ENCODE data around the gene TNFRSF21. TPM values are rescaled to one million over a fixed set of nuclear protein-coding genes. Genes with fewer than 3 reads are reported as not detected.
"Not testable (repeated sequence)": the region's sequence is repeated elsewhere in the genome, so short reads cannot be mapped to it uniquely, and the experiment has no call there.

Gene TNFRSF21
- total RNA-seq, 1 donor = 1.4 TPM

DNA sequence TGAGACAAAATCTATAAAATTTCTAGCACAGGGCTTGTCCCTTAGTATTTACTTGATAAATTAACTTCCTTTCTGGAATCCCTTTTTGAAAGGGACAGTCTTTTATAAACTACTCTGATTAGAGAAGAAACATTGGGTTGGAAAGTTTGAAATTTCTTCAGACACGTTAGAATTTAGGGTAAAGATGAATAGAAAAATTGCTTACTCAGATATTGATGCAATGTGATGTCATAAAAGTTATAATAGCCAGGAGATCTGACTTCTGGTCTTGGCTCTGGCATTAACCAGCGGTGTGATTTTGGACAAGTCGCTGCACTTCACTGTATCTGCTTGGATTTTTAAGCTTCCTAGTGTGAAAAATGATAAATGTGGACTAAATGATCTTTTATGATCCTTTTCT, 9.7 kb upstream of the TNFRSF21 start:
- Histone ChIP-seq H3K27me3 (ENCODE audit: insufficient read depth, low read length) (no peaks in the 10 kb centered on the region), H3K27ac (ENCODE audit: low read depth, low read length) (no peak overlapping the region), H2AFZ (ENCODE audit: low read length) (no peak overlapping the region), H3K9me3 (ENCODE audit: low read depth, low read length) (no peaks in the 10 kb centered on the region), H3K36me3 (ENCODE audit: insufficient read depth, low read length) (no peaks in the 10 kb centered on the region), H4K20me1 (ENCODE audit: insufficient read depth, low read length) (no peaks in the 10 kb centered on the region), H3K79me2 (ENCODE audit: insufficient read depth, low read length) (no peaks in the 10 kb centered on the region), H3K4me2 (ENCODE audit: insufficient read depth, low read length) (no peak overlapping the region), H3K4me3 (ENCODE audit: insufficient read depth, low read length) (no peak overlapping the region), H3K4me1 (ENCODE audit: insufficient read depth, low read length) (no peaks in the 10 kb centered on the region)
- no peak for DNase-seq (ENCODE audit: insufficient read length, low spot score, missing footprints)
- TF ChIP-seq, protein P1, sequence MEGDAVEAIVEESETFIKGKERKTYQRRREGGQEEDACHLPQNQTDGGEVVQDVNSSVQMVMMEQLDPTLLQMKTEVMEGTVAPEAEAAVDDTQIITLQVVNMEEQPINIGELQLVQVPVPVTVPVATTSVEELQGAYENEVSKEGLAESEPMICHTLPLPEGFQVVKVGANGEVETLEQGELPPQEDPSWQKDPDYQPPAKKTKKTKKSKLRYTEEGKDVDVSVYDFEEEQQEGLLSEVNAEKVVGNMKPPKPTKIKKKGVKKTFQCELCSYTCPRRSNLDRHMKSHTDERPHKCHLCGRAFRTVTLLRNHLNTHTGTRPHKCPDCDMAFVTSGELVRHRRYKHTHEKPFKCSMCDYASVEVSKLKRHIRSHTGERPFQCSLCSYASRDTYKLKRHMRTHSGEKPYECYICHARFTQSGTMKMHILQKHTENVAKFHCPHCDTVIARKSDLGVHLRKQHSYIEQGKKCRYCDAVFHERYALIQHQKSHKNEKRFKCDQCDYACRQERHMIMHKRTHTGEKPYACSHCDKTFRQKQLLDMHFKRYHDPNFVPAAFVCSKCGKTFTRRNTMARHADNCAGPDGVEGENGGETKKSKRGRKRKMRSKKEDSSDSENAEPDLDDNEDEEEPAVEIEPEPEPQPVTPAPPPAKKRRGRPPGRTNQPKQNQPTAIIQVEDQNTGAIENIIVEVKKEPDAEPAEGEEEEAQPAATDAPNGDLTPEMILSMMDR (IDR thresholded peaks at IDR 0.05; ENCODE audit: extremely low read depth, low read depth, low read length) = no peak

DNA sequence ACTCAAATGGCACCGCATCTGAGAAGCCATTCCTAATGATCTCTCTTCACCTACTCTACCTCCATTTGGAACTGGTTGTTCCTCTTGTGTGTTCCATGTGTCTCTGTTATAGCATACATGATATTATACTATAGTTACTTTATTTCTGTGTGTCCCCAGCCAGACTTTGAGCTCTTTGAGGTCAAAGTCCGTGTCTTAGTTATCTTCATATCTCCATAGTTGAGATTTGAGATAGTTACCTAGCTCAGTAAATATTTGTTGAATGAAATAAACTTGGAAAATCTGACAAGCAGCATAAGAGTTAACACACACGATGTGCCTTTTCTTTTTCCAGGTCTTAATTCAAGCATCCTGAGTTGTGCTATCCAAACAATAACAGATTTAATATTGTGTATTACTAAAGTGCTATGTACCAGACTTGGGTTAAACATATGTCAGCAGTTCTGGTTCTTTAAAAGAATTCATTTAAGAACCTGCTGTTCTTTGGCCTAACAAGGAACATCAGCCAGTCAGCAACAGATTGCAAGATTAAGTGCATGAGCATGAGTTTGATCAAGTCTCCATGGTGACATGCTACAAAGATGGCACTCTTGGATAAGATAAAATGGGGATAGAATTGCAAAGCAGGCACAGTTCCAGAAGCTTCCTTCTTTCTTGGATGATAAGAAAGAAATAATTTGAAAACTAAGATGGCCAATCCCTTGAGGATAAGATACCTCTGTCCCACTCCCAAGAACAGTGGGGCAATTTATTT, 8.7 kb upstream of the TNFRSF21 start:
- Histone ChIP-seq H3K79me2 (ENCODE audit: insufficient read depth, low read length) (no peaks in the 10 kb centered on the region), H3K36me3 (ENCODE audit: insufficient read depth, low read length) (no peaks in the 10 kb centered on the region), H4K20me1 (ENCODE audit: insufficient read depth, low read length) (no peaks in the 10 kb centered on the region), H3K4me3 (ENCODE audit: insufficient read depth, low read length) (no peak overlapping the region), H3K27ac (ENCODE audit: low read depth, low read length) (no peak overlapping the region), H3K27me3 (ENCODE audit: insufficient read depth, low read length) (no peaks in the 10 kb centered on the region), H2AFZ (ENCODE audit: low read length) (no peak overlapping the region), H3K9me3 (ENCODE audit: low read depth, low read length) (no peaks in the 10 kb centered on the region), H3K4me1 (ENCODE audit: insufficient read depth, low read length) (no peaks in the 10 kb centered on the region), H3K4me2 (ENCODE audit: insufficient read depth, low read length) (no peak overlapping the region)
- TF ChIP-seq, protein P1 (IDR thresholded peaks at IDR 0.05; ENCODE audit: extremely low read depth, low read depth, low read length) = no peak
- DNase-seq (ENCODE audit: insufficient read length, low spot score, missing footprints) = no peak

DNA sequence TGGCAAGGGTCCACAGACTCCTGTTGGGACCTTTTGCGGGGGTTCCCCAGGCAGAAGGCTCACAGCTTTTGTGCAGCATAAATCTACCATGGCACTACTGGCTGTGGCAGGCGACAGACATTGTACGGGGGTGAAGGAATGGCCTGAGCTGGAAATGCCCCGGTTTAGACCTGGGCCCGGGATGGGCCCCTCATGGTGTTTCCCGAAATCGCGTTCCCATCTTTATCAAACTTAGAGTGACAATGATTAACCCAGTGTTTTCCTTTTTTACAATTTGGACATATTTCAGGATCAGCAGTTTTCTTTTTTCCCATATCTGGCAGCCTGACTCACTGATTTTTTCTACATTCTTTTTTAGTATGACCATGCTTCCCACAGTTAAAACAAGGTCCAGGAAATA, 5.5 kb upstream of the TNFRSF21 start:
- not testable (repeated sequence) for H2AFZ ChIP-seq (ENCODE audit: low read length); DNase-seq (ENCODE audit: insufficient read length, low spot score, missing footprints)

DNA sequence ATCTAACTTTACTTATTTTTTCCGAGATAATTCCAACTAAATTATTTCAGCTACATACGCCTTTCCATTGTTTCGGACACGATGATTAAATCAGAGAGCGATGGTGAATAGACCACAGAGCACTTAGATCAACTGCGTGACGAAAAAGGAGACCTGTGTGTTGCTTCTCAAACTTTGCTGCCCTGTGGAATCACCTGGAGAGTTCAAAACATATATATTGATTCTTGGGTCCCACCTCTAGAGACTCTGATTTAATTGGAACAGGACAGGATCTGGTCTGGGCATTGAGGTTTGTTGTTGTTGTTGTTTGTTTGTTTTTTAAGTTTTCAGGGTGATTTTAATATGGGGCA, 401 bp upstream of the TNFRSF21 start:
- no peak for DNase-seq (ENCODE audit: insufficient read length, low spot score, missing footprints)
- Histone ChIP-seq H3K36me3 (ENCODE audit: insufficient read depth, low read length) (no peaks in the 10 kb centered on the region), H3K4me1 (ENCODE audit: insufficient read depth, low read length) (peaks cover 7% of the 10 kb centered on the region), H3K4me3 (ENCODE audit: insufficient read depth, low read length) (peak overlapping the region; percentile 79), H3K79me2 (ENCODE audit: insufficient read depth, low read length) (no peaks in the 10 kb centered on the region), H3K27me3 (ENCODE audit: insufficient read depth, low read length) (peaks cover 33% of the 10 kb centered on the region), H3K4me2 (ENCODE audit: insufficient read depth, low read length) (peak overlapping the region; percentile 96), H3K9me3 (ENCODE audit: low read depth, low read length) (no peaks in the 10 kb centered on the region), H4K20me1 (ENCODE audit: insufficient read depth, low read length) (no peaks in the 10 kb centered on the region), H3K27ac (ENCODE audit: low read depth, low read length) (no peak overlapping the region), H2AFZ (ENCODE audit: low read length) (no peak overlapping the region)
- TF ChIP-seq, protein P1 (IDR thresholded peaks at IDR 0.05; ENCODE audit: extremely low read depth, low read depth, low read length) = no peak

More for the DNA sequence above, 5.5 kb upstream of the TNFRSF21 start:
- H3K79me2 ChIP-seq (ENCODE audit: insufficient read depth, low read length); H3K4me2 ChIP-seq (ENCODE audit: insufficient read depth, low read length); H3K4me3 ChIP-seq (ENCODE audit: insufficient read depth, low read length); H3K9me3 ChIP-seq (ENCODE audit: low read depth, low read length); H4K20me1 ChIP-seq (ENCODE audit: insufficient read depth, low read length); H3K36me3 ChIP-seq (ENCODE audit: insufficient read depth, low read length); H3K27ac ChIP-seq (ENCODE audit: low read depth, low read length); H3K27me3 ChIP-seq (ENCODE audit: insufficient read depth, low read length); H3K4me1 ChIP-seq (ENCODE audit: insufficient read depth, low read length): not testable (repeated sequence)

Measured in osteoblast (primary cell).